Testis (tissue), 3 donors: Measurements from ENCODE around the gene LRIT3. TPM values are rescaled to one million over a fixed set of nuclear protein-coding genes. Genes with fewer than 3 reads are reported as not detected.

Experiments used
- DNase-seq: peaks from one replicate; pipeline ENCODE4 v3.0.0-alpha.2; 2019
- H3K27ac ChIP-seq, 2 donors: fragments of 200-600 bp; sonication (generic); one replicate each; pipeline ENCODE4 v1.5.1; 2019
- H3K27me3 ChIP-seq: fragments of 200-600 bp; sonication (generic); one replicate; pipeline ENCODE4 v1.5.1; 2019
- H3K36me3 ChIP-seq: fragments of 200-600 bp; sonication (generic); one replicate; pipeline ENCODE4 v1.5.1; 2017; ENCODE audit warnings: low read depth; ENCODE audit errors: missing control alignments
- H3K4me1 ChIP-seq: fragments of 200-600 bp; sonication (generic); one replicate; pipeline ENCODE4 v1.5.1; 2019
- H3K4me3 ChIP-seq, 2 donors: fragments of 200-600 bp; sonication (generic); one replicate each; pipeline ENCODE4 v1.5.1; 2017 to 2019
- H3K9me3 ChIP-seq: fragments of 200-600 bp; sonication (generic); one replicate; pipeline ENCODE4 v1.5.1; 2017
- CTCF ChIP-seq, 3 experiments: fragments of 450-650 bp in 2 of 3; fragments of 200-600 bp in 1 of 3; sonication (generic) in 1 of 3; IDR thresholded peaks; one replicate each; pipeline ENCODE4 v1.5.1; 2016 to 2019; ENCODE audit warnings: antibody characterized with exemption in 3 of 3, mild to moderate bottlenecking in 2 of 3, moderate library complexity in 1 of 3
- POLR2A ChIP-seq: fragments of 450-650 bp; IDR thresholded peaks from one replicate; pipeline ENCODE4 v1.6.1; 2017; ENCODE audit warnings: antibody characterized with exemption, mild to moderate bottlenecking, moderate library complexity
- WGBS, 2 donors: methylation state at CpG; one replicate each; pipeline ENCODE4 v1.1.5; 2018; 5-methylcytosine and 5-hydroxymethylcytosine counted together
- intact Hi-C: fragments of 100-400 bp; cut with DNase I; formaldehyde crosslinking; loops from one replicate; pipeline ENCODE4 v1.15.1; 2023; ENCODE audit warnings: low total_unique reads
- polyA plus RNA-seq: library from polyadenylated mRNA; stranded (reverse); fragments of 350-450 nt; fragmentation: Illumina TruSeq; extraction: RNeasy Lipid Tissue Mini Kit (QIAGEN cat#74804); gene quantifications from one replicate; pipeline ENCODE4 v1.2.3, GENCODE V29; 2014; ENCODE audit warnings: low read depth, low replicate concordance; ENCODE audit not compliant: insufficient read depth
- total RNA-seq, 2 donors: library from RNA; depleted of rRNA; stranded (reverse); fragments of >200 nt; gene quantifications; one replicate each; pipeline ENCODE4 v1.2.3, GENCODE V29; 2016

Gene LRIT3
- total and polyA plus RNA-seq, 3 donors from 2014 or later = 0.37 to 1.2 (median 0.73) TPM

- H3K9me3 ChIP-seq = no peaks in the 10 kb centered on the region
- no peak overlapping the region for H3K4me3 ChIP-seq
- H3K36me3 ChIP-seq = no peaks in the 10 kb centered on the region
- intact Hi-C loops = no loop called here
- DNase-seq = no peak
- H3K4me1 ChIP-seq = no peaks in the 10 kb centered on the region
- no peak overlapping the region for H3K27ac ChIP-seq
- 88 to 89% methylated on average over 3 of the region's 3 CpGs for WGBS, 2 donors
- H3K27me3 ChIP-seq = no peaks in the 10 kb centered on the region
- no peak for TF ChIP-seq POLR2A
- no peak for TF ChIP-seq CTCF (IDR thresholded peaks at IDR 0.05)
Observed at GRCh38 chr4:109861916-109862511, 14.1 kb downstream of the LRIT3 start.

- H3K27me3 ChIP-seq = no peaks in the 10 kb centered on the region
- H3K9me3 ChIP-seq = no peaks in the 10 kb centered on the region
- intact Hi-C loops = no loop called here
- DNase-seq = no peak
- H3K4me1 ChIP-seq = no peaks in the 10 kb centered on the region
- no peak for TF ChIP-seq CTCF (IDR thresholded peaks at IDR 0.05)
- no peak for TF ChIP-seq POLR2A
- H3K27ac ChIP-seq = no peak overlapping the region
- no peak overlapping the region for H3K4me3 ChIP-seq
- H3K36me3 ChIP-seq = no peaks in the 10 kb centered on the region
Observed at GRCh38 chr4:109864134-109864533, 16.2 kb downstream of the LRIT3 start.

GRCh38 chr4:109870061-109870460 is 22.2 kb downstream of the LRIT3 start:
- Histone ChIP-seq H3K9me3 (no peaks in the 10 kb centered on the region), H3K4me3 (no peak overlapping the region), H3K27me3 (no peaks in the 10 kb centered on the region), H3K36me3 (no peaks in the 10 kb centered on the region), H3K4me1 (no peaks in the 10 kb centered on the region), H3K27ac (no peak overlapping the region)
- no peak for DNase-seq
- 96 to 99% methylated on average over 5 of the region's 5 CpGs for WGBS, 2 donors
- intact Hi-C loops = no loop called here
- TF ChIP-seq POLR2A = no peak
- no peak for TF ChIP-seq CTCF (IDR thresholded peaks at IDR 0.05)

- no peaks in the 10 kb centered on the region for H3K4me1 ChIP-seq
- DNase-seq = no peak
- TF ChIP-seq CTCF (IDR thresholded peaks at IDR 0.05) (no peak), POLR2A (no peak)
- no peak overlapping the region for H3K4me3 ChIP-seq
- WGBS, 2 donors = 94 to 95% methylated on average over 2 of the region's 2 CpGs
- H3K36me3 ChIP-seq = no peaks in the 10 kb centered on the region
- no peaks in the 10 kb centered on the region for H3K27me3 ChIP-seq
- H3K9me3 ChIP-seq = no peaks in the 10 kb centered on the region
- intact Hi-C loops = no loop called here
- H3K27ac ChIP-seq = no peak overlapping the region
Observed at GRCh38 chr4:109872065-109872464, 24.2 kb downstream of the LRIT3 start.

- 90 to 97% methylated on average over 6 of the region's 6 CpGs for WGBS, 2 donors
- Histone ChIP-seq H3K27me3 (no peaks in the 10 kb centered on the region), H3K27ac (no peak overlapping the region), H3K4me1 (no peaks in the 10 kb centered on the region), H3K9me3 (no peaks in the 10 kb centered on the region), H3K36me3 (no peaks in the 10 kb centered on the region), H3K4me3 (no peak overlapping the region)
- no peak for DNase-seq
- TF ChIP-seq POLR2A (no peak), CTCF (IDR thresholded peaks at IDR 0.05) (no peak)
- intact Hi-C loops = no loop called here
Observed at GRCh38 chr4:109872950-109873656, 25.2 kb downstream of the LRIT3 start.
